Measurements from ENCODE around the gene GIT2.
"Not testable (repeated sequence)": the region's sequence is repeated elsewhere in the genome, so short reads cannot be mapped to it uniquely, and the experiment has no call there.

GIT2 gene

GRCh38 chr12:109939504-109939903 lies 56.7 kb downstream of the GIT2 start:
- peaks cover 7% of the 10 kb centered on the region for H3K4me1 ChIP-seq (ENCODE audit: insufficient read depth, low read length)
- no peak overlapping the region for H3K9ac ChIP-seq (ENCODE audit: low read depth, low read length)
- H3K36me3 ChIP-seq (ENCODE audit: insufficient read depth, low read length): no peaks in the 10 kb centered on the region
- H3K9me3 ChIP-seq (ENCODE audit: control insufficient read depth, insufficient read depth, low read length): no peaks in the 10 kb centered on the region

- peaks cover 1% of the 10 kb centered on the region; the same call in 1 of the 2 replicates for H3K4me1 ChIP-seq (ENCODE audit: insufficient read depth, low read length)
- no peak overlapping the region for H3K9ac ChIP-seq (ENCODE audit: low read depth, low read length)
- H3K9me3 ChIP-seq (ENCODE audit: control insufficient read depth, insufficient read depth, low read length): no peaks in the 10 kb centered on the region
- H3K36me3 ChIP-seq (ENCODE audit: insufficient read depth, low read length): peaks cover under 1% of the 10 kb centered on the region; the same call in 1 of the 2 replicates
Measured at GRCh38 chr12:109938947-109939346, 57.2 kb downstream of the GIT2 start.

GRCh38 chr12:109937371-109937770 lies 58.8 kb downstream of the GIT2 start:
- peaks cover 2% of the 10 kb centered on the region; the same call in 1 of the 2 replicates for H3K36me3 ChIP-seq (ENCODE audit: insufficient read depth, low read length)
- no peak overlapping the region for H3K9ac ChIP-seq (ENCODE audit: low read depth, low read length)
- no peaks in the 10 kb centered on the region for H3K9me3 ChIP-seq (ENCODE audit: control insufficient read depth, insufficient read depth, low read length)
- no peaks in the 10 kb centered on the region for H3K4me1 ChIP-seq (ENCODE audit: insufficient read depth, low read length)

- Histone ChIP-seq H3K9me3 (ENCODE audit: control insufficient read depth, insufficient read depth, low read length) (no peaks in the 10 kb centered on the region), H3K9ac (ENCODE audit: low read depth, low read length) (no peak overlapping the region), H3K4me1 (ENCODE audit: insufficient read depth, low read length) (no peaks in the 10 kb centered on the region), H3K36me3 (ENCODE audit: insufficient read depth, low read length) (peaks cover 2% of the 10 kb centered on the region; the same call in 1 of the 2 replicates)
Measured at GRCh38 chr12:109934026-109934425, 62.1 kb downstream of the GIT2 start.

- H3K36me3 ChIP-seq (ENCODE audit: insufficient read depth, low read length): peaks cover 2% of the 10 kb centered on the region; the same call in 1 of the 2 replicates
Measured at GRCh38 chr12:109932878-109933503, 63.2 kb downstream of the GIT2 start.

DNA sequence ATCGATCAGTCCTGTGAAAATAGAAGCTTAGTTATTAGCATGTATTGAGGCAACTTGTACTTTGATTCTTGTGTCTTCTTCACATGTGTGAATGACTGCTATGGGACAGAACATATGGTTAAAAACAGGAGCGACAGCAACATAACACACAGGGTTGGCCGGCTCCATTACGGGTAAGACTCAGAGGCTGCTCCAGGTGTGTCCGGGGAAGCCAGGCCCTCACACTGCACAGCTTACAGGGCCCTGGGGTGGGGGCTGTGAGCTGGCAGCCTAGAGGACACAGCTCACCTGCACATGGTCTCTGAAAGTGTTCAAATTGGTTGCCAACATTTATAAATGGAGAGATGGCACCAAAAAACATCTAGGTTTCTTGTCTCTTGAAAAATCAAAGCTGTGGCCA lies 65.0 kb downstream of the GIT2 start:
- Histone ChIP-seq H3K9ac (ENCODE audit: low read depth, low read length) (no peak overlapping the region), H3K36me3 (ENCODE audit: insufficient read depth, low read length) (peaks cover 2% of the 10 kb centered on the region; the same call in 1 of the 2 replicates), H3K9me3 (ENCODE audit: control insufficient read depth, insufficient read depth, low read length) (no peaks in the 10 kb centered on the region), H3K4me1 (ENCODE audit: insufficient read depth, low read length) (no peaks in the 10 kb centered on the region)

More at GRCh38 chr12:109932878-109933503, 63.2 kb downstream of the GIT2 start:
- Histone ChIP-seq H3K9ac (ENCODE audit: low read depth, low read length) (no peak overlapping the region), H3K9me3 (ENCODE audit: control insufficient read depth, insufficient read depth, low read length) (no peaks in the 10 kb centered on the region), H3K4me1 (ENCODE audit: insufficient read depth, low read length) (no peaks in the 10 kb centered on the region)

- Histone ChIP-seq H3K4me1 (ENCODE audit: insufficient read depth, low read length) (no peaks in the 10 kb centered on the region), H3K36me3 (ENCODE audit: insufficient read depth, low read length) (peaks cover 2% of the 10 kb centered on the region; the same call in 1 of the 2 replicates), H3K9ac (ENCODE audit: low read depth, low read length) (no peak overlapping the region), H3K9me3 (ENCODE audit: control insufficient read depth, insufficient read depth, low read length) (no peaks in the 10 kb centered on the region)
Measured at GRCh38 chr12:109930028-109930800, 66.0 kb downstream of the GIT2 start.

DNA sequence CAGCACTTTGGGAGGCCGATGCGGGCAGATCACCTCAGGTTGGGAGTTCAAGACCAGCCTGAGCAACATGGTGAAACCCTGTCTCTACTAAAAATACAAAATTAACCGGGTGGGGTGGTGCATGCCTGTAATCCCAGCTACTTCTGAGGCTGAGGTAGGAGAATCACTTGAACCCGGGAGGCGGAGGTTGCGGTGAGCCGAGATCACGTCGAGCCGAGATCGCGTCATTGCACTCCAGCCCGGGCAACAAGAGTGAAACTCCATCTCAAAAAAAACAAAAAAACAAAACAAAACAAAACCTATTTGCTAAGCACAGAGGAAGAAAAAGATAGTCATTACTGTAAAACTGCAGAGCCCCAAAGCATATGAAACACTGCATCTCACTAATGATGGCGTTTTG lies 66.8 kb downstream of the GIT2 start:
- H3K4me1 ChIP-seq (ENCODE audit: insufficient read depth, low read length); H3K9ac ChIP-seq (ENCODE audit: low read depth, low read length); H3K9me3 ChIP-seq (ENCODE audit: control insufficient read depth, insufficient read depth, low read length); H3K36me3 ChIP-seq (ENCODE audit: insufficient read depth, low read length): not testable (repeated sequence)

GRCh38 chr12:109928058-109928656 lies 68.0 kb downstream of the GIT2 start:
- no peaks in the 10 kb centered on the region for H3K4me1 ChIP-seq (ENCODE audit: insufficient read depth, low read length)
- H3K9ac ChIP-seq (ENCODE audit: low read depth, low read length): no peak overlapping the region

DNA sequence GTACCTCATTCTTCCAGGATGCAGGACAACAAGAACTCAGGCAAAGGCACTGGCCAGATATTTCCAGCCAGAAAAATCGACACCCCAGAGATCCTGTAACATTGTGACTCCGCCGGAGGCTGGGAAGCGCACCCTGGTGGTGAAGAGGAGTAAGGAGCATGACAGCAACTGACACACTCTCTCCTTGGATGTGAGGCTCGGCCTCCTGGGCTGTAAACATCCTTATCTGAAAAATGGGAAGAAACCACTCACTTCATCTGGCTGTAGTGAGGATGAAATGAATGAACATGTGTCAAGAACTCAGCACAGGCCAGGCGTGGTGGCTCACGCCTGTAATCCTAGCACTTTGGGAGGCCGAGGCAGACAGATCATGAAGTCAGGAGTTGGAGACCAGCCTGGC lies 68.5 kb downstream of the GIT2 start:
- H3K4me1 ChIP-seq (ENCODE audit: insufficient read depth, low read length): no peaks in the 10 kb centered on the region
- no peaks in the 10 kb centered on the region for H3K36me3 ChIP-seq (ENCODE audit: insufficient read depth, low read length)
- no peaks in the 10 kb centered on the region for H3K9me3 ChIP-seq (ENCODE audit: control insufficient read depth, insufficient read depth, low read length)
- H3K9ac ChIP-seq (ENCODE audit: low read depth, low read length): no peak overlapping the region

More at GRCh38 chr12:109928058-109928656, 68.0 kb downstream of the GIT2 start:
- no peaks in the 10 kb centered on the region for H3K36me3 ChIP-seq (ENCODE audit: insufficient read depth, low read length)
- H3K9me3 ChIP-seq (ENCODE audit: control insufficient read depth, insufficient read depth, low read length): no peaks in the 10 kb centered on the region

DNA sequence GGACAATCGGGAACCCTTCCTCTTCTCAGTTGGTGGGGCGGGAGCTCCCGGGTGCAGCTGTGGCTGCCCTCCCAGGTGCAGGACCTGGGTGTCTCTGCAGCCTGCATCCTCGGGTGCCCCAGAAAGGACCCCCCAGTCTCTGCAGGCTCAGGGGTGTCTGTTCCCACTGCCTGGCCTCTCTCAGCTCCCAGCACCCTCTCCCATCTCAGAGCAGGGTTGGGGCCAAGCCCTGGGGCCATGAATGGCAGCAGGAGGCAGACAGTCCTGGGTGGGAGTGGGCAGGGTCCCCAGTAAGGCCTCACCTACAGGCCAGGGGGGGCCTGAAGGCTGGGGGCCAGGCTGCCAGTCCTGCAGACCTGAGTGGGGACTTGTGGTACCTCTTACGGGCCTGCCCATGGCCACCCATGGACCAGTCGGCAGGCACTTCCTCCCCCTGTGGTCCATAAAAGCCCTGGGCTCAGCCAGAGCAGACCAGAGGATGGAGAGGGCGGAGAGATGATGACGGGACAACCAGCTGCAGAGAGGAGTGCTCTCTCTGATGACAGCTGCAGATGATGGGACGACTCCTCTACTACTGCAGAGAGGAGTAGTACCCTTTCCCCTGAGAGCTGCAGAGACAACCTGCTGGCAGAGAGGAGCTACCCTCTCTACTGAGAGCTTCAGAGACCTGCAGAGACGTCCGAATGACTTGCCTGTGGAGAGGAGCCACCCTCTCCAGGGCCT lies 69.5 kb downstream of the GIT2 start:
- no peaks in the 10 kb centered on the region for H3K36me3 ChIP-seq (ENCODE audit: insufficient read depth, low read length)
- no peak overlapping the region for H3K9ac ChIP-seq (ENCODE audit: low read depth, low read length)
- H3K9me3 ChIP-seq (ENCODE audit: control insufficient read depth, insufficient read depth, low read length): no peaks in the 10 kb centered on the region
- H3K4me1 ChIP-seq (ENCODE audit: insufficient read depth, low read length): no peaks in the 10 kb centered on the region

DNA sequence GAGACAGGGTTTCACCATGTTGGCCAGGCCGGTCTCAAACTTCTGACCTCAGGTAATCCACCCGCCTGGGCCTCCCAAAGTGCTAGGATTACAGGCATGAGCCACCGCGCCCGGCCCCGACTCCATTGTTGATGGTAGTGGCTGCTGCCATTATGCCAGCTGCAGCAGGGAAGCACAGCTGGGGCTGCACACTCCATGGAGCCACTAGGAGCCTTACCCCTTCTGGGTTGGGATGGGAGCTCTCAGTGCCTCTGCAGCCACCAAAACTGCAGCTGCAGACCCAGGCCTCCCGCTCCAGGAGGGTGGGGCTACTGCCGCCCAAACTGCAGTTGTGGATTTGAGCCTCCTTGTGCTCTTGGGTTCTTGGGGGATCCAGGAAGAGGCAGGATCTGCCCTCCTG lies 70.2 kb downstream of the GIT2 start:
- Histone ChIP-seq H3K36me3 (ENCODE audit: insufficient read depth, low read length) (no peaks in the 10 kb centered on the region), H3K9ac (ENCODE audit: low read depth, low read length) (no peak overlapping the region), H3K9me3 (ENCODE audit: control insufficient read depth, insufficient read depth, low read length) (no peaks in the 10 kb centered on the region), H3K4me1 (ENCODE audit: insufficient read depth, low read length) (no peaks in the 10 kb centered on the region)

DNA sequence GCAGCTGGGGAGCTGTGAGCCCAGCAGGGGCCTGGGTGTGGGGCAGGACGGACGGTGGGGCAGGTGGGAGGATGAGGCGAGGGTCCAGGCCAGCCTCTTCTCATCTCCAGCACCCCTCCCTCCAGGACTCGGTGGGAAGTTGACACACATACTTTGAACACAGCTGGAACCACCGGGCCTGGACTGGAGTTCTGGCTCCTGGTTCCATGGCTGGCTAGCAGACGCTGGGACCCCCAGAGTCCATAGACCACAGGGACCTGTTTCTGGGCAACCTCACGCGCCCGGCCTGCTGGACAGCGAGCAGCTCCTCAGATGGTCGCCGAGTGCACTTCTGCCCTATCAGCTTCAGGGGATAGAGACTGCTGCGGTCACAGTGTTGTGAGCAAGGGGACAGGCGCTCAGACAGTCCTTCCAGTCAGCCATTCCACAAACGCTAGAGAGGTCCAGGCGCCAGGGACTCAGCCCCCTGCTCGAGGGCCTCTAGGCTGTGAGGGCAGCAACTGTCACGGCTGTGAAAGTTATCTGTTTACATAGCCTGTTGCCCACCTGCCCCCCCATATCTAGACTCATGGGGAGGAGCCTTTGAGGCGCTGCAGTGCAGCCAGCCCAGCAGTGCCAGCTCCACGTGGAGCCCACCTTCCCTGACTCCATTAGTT lies 70.9 kb downstream of the GIT2 start:
- Histone ChIP-seq H3K36me3 (ENCODE audit: insufficient read depth, low read length) (no peaks in the 10 kb centered on the region), H3K9ac (ENCODE audit: low read depth, low read length) (no peak overlapping the region), H3K9me3 (ENCODE audit: control insufficient read depth, insufficient read depth, low read length) (no peaks in the 10 kb centered on the region), H3K4me1 (ENCODE audit: insufficient read depth, low read length) (no peaks in the 10 kb centered on the region)

All from ES-I3 (cell line).